Activated CD8-positive, alpha-beta memory T cell treated with anti-CD3 and anti-CD28 coated beads, Interleukin-2, amount 50 U/mL, for 4 hours (primary cell): Measurements from ENCODE around the gene GAS6.

Experiments used
- DNase-seq: peaks from one replicate; pipeline ENCODE4 v3.0.0-alpha.2; 2020

The GAS6 gene

DNA sequence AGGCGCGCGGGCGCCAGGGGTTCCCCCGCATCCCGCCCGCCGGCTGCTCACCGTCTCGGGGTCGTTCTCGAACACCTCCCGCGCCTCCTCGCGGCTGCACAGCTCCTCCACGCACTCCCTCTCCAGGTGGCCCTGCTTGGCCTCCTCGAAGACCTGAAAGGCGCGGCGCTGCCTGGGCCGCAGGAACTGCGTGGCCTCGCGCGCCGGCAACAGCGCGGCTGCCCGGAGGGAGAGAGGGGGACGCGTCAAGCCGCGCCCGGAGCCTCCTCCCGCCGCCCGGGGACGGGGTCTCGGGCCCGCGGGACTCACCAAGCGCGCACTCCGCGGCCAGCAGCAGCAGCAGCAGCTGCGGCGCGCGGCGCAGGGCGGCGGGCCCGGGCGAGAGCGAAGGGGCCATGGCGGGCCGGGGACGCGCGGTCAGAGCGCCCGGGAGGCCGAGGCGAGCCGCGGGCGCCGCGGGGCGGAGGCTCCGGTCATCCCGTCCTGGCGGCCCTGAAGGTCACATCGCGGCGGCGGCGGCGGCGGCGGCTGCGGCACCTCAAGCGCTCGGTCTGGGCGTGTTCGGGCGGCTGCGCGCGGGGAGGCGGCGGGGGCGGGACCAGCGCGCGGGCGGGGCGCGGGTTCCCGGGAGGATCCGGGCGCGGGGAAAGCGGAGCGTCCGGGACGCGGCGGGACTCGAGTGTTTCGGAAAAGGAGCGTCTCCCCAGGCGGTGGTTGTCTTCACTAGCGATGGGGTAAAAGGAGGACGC, at the start of gene GAS6:
GAS6 (minus strand) TSS at position 553 of the 749 bp plus-strand sequence; CDS start at position 397, 156 bp downstream.
- no peak for DNase-seq

GRCh38 chr13:113913408-113913807, 49.5 kb upstream of the GAS6 start:
- peak; percentile 5 for DNase-seq

DNA sequence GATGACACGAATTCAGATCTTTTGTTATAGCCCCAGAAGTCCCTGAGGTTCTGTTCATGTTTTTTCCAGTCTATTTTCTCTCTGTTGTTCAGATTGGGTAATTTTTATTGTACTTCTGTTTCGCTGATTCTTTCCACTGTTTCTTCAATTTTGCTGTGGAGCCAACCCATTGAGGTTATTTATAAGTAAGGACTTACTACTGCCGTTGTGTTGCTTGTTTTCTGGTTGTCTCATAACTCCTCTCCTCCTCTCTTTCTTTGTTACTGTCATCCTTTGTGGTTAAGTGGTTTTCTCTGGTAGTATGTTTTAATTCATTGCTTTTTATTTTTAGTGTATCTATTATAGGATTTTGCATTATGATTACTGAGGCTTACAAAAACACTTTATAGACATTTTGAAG, 48.7 kb upstream of the GAS6 start:
- no peak for DNase-seq

- DNase-seq, result no peak
These were observed 44.0 kb upstream of the GAS6 start for GRCh38 chr13:113907635-113908617.

- DNase-seq, result no peak
These were observed 42.7 kb upstream of the GAS6 start for GRCh38 chr13:113906571-113906970.

DNA sequence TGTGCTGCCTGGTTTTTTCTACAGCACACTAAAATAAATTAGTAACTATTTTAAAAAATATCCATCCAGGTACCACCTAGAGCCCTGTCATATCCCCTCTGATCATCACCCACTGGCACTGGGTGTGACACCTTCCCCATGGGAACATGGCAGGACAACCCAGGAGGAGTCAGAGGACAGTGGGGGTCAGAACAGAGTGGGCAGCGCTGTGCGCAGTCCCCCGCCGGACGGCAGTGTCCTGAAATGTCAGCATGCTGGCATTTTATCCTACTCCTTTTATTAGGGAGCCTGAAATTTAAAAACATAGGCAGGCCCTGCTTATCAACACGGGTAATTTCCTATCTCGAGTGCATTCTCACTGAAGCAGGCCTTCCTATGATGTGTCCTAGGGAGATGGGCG, 42.1 kb upstream of the GAS6 start:
- DNase-seq, result no peak

- DNase-seq, result no peak
These were observed 41.1 kb upstream of the GAS6 start for GRCh38 chr13:113905018-113905417.

DNA sequence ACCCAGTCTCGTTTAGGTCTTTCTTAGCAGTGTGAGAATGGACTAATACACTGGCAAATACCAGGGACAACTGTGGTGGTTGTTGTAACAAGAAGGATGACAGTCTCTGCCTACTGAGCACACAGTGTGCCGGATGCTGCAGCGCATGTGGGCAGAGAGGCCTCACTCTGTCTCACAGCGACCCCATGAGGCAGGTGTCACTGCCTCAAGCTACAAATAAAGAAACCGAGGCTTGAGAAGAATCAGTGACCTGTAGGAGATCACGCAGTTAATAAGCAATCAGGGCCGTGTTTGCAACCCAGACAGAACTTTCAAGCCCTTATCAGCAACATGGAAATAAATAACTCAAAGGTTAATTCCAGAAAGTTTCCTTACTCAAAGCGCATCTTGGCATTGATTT, 40.5 kb upstream of the GAS6 start:
- DNase-seq, result no peak

DNA sequence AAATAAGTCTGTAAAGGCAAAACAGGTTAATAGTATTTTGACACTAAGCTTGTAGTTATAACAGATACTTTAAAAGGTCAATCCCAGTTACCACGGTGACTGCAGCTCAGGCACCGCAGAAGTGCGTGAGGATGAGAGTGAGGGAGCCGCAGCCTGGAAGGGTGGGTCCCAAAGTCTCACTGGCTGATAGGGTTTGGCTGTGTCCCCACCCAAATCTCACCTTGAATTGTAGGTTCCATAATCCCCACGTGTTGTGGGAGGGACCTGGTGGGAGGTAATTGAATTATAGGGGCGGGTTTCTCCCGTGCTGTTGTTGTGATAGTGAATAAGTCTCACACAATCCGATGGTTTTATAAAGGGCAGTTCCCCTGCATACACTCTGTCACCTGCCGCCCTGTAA, 40.0 kb upstream of the GAS6 start:
- no peak for DNase-seq

DNA sequence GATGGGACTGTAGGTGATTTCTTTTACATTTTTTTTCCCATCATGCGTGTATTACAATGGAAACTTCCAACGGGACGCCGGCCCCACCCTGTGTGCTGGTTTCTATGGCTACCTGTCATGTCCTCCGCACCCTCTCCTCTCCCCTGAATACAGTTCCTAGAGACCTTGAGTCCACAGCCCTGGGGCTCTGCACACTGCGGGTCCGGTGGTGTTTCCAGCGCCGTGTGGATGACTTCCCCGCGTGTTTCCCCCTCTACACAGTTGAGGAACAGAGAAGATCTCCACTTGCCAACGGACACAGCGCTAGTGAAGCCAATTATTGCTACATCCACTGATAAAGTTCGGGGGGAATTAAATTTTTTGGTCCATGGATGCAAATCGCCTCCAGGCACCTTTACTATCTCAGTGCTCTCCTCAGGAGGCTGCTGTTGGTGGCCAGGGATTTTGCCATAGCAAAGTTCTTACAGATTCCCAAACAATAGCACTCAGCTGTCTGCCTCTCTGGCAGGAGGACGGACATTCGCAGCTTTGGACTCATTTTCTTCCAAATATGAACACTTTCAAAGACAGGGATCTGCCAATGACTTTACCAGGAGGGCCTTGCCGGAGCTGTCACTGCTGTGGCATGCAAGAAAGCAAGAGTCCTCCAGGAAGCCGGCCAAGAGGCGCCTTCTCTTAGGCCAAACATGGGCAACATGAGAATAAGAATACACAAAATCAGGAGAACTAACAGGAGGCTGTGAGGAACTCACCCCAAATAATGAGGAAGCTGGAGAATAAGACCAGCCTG, 39.3 kb upstream of the GAS6 start:
- no peak for DNase-seq

DNA sequence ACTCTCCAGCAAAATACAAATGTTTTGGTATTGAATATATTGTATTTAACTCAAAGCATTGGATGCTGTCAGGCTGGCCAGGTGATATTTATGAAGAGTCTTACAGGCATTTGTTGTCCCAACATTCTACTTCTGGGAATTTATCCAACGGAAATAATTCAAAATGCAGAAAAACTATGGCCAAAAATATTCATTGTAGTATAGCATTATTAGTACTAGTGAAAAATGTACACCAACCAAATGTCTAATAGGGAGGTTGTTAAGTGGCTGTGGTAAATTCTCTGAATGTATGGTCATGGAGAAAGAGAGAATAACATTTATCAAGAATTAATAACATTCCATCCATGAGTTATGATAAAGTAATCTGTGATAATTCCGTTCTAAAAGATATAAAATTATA, 38.6 kb upstream of the GAS6 start:
- no peak for DNase-seq

GRCh38 chr13:113901642-113902041, 37.8 kb upstream of the GAS6 start:
- DNase-seq, result no peak

- DNase-seq, result no peak
These were observed 37.4 kb upstream of the GAS6 start for GRCh38 chr13:113901231-113901630.

DNA sequence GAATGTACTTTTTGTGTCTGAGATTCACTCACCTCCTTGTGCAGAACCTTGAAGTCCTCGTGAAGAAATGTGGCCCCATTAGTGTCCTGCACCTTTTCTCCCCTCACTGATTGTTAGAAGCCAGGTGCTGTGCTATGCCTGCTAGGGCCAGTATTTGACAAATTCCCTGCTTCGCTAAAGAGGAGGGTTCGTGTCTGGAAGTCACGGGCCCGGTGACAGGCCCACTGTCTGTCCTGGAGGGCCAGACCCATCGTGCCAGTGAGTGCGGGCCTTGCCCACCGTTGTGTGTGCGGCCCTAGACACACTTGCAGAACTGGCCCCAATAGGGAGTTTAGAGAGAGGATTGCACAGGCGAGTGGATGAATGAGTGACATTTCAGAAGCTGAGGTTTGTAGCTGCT, 36.8 kb upstream of the GAS6 start:
- DNase-seq, result no peak

DNA sequence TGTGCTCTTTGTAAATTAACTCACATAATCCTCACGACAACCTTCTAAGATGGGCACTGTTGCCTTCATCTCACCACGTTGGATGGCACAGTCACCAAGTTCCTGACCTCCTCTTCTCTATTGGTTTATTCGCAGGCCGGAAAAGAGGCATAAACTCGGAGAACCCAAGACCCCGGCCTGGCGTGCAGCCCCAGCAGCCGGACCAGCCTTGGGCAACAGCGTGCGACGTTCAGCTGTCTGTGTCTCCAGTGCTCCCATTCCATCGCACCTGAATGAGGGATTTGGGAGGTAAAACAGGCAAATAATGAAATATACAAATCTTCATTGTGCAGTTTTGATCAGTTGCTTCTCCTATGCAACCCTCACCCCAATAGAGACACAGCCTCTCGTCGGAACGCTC, 34.5 kb upstream of the GAS6 start:
- no peak for DNase-seq

DNA sequence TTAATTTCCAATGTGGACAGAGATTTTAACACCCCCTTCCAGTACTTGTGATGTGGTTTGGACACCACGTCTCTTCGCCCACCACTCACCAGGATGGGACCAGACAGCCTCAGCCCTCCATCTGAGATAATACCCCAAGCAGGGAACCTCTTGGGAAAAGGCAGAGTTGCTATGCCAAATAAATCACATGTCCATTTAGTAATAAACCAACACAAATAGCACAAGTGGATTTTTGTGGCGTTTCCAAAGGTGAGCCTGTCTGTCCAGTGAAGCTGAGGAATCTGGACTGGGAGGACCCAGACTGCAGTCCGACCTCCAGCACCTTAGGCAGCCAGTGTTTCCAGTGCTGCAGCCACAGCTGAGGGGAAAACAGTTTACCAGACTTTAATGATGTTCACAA, 34.1 kb upstream of the GAS6 start:
- no peak for DNase-seq

GRCh38 chr13:113897161-113897560, 33.3 kb upstream of the GAS6 start:
- no peak for DNase-seq

GRCh38 chr13:113895436-113895835, 31.6 kb upstream of the GAS6 start:
- no peak for DNase-seq

DNA sequence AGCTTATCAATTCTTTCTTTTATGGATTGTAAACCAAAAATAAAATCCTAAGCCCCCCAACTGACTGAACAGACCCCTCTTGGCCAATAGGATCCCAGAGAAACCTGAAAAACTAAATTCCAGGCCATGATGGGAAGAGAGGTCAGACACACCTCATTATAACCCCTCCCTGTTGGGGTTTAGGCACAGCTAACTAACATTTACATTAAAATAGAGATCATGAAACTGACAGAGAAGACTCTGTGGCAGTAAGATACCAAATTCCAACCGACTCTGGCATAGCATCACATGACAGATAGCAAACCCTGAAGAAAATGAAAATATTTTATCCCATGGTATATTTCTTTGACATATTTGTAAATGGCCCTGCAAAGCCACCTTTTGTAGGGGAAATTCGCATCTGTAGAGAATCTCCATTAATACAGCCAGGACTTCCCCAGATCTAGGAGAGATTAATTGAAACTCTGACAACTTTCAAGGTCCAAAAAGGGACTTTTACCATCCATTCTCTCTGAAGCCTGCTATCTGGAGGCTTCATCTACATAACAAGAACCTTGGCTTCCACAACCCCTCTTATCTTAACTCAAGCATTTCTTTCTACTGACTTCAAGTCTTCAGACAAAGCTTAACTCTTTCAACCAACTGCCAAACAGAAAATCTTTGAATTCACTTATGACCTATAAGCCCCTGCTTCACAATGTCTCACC, 27.1 kb upstream of the GAS6 start:
- DNase-seq, result no peak

DNA sequence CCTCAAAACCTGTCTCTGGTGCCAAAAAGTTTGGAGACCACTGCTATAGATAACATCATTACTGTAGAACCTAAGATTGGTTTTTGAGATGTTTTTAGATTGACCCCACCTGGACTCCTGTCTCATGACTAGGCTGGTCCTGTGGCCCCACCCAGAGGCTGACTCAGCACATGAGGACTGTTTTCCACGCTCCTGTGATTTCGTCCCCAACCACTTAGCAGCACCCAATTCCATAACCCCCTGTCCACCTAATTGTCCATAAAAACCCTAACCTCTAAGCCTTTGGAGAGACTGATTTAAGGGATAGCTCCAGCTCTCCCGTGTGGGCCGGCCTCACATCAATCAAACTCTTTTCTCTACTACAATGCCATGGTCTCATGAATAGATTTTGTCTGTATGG, 25.6 kb upstream of the GAS6 start:
- no peak for DNase-seq

GRCh38 chr13:113888701-113889330, 24.9 kb upstream of the GAS6 start:
- no peak for DNase-seq

- no peak for DNase-seq
These were observed 23.9 kb upstream of the GAS6 start for GRCh38 chr13:113887700-113888201.
